ENCODE data around the gene RCSD1.

RCSD1 gene

DNA sequence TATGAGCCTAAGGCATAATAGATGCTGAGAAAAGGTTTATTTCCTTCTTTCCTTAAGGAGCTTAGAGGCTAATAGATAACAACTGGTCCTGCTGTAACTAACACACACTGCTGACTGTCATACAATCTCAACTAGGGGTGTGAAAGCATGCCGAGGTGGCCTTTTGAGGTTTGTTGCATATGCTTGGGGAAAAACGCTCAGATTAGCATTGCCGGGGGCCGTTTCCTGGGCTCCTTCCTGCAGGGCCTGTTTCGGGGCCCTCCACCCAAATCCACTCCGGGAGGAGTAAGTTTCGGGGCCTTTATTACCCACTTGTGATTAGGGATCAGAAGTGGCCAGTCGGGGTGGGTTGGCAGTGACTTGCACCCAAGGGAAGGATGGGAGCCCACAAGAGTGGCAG lies 27.2 kb upstream of the RCSD1 start:
- Histone ChIP-seq H3K4ac (ENCODE audit: low read depth, low read length) (no peak overlapping the region), H2AFZ (ENCODE audit: insufficient read depth, low read length, poor library complexity) (no peak overlapping the region), H3K18ac (ENCODE audit: low read length) (no peak overlapping the region), H3K4me1 (ENCODE audit: control insufficient read depth in 1 of 2, insufficient read depth in 2 of 2, low read length in 2 of 2) (peaks cover 7 to 10% of the 10 kb centered on the region in 2 experiments), H2BK12ac (ENCODE audit: low read length) (no peak overlapping the region), H3K9ac (ENCODE audit: low read length) (no peak overlapping the region), H3K4me2 (ENCODE audit: low read length) (no peak overlapping the region), H4K12ac (ENCODE audit: low read depth, low read length) (no peak overlapping the region), H3K14ac (ENCODE audit: low read length) (no peak overlapping the region), H2BK5ac (ENCODE audit: low read depth, low read length, poor library complexity) (no peak overlapping the region), H3K27me3 (ENCODE audit: insufficient read depth, low read length) (no peaks in the 10 kb centered on the region), H2AK5ac (ENCODE audit: low read length) (no peak overlapping the region), H3K9me3 (ENCODE audit: insufficient read depth, low read depth, low read length) (peaks cover 4% of the 10 kb centered on the region), H3K36me3 (ENCODE audit: control insufficient read depth in 1 of 2, insufficient read depth in 2 of 2, low read length in 2 of 2) (no peaks in the 10 kb centered on the region), H3K79me1 (ENCODE audit: low read length) (peaks cover 7% of the 10 kb centered on the region), H4K91ac (ENCODE audit: low read depth, low read length) (no peak overlapping the region), H3K4me3 (ENCODE audit: low read depth, low read length) (no peak overlapping the region), H2BK120ac (ENCODE audit: insufficient read depth, low read length, poor library complexity) (no peak overlapping the region), H3K23ac (ENCODE audit: low read length) (no peak overlapping the region), H3K79me2 (ENCODE audit: control insufficient read depth, insufficient read depth, low read length, poor library complexity) (no peaks in the 10 kb centered on the region), H4K8ac (ENCODE audit: low read depth, low read length) (no peak overlapping the region), H3K27ac (ENCODE audit: low read depth, low read length) (no peak overlapping the region)
- WGBS (ENCODE audit: extremely low coverage, insufficient coverage, insufficient read length) = no CpG with 5 or more reads among the region's 8 CpGs
- no peak for DNase-seq

DNA sequence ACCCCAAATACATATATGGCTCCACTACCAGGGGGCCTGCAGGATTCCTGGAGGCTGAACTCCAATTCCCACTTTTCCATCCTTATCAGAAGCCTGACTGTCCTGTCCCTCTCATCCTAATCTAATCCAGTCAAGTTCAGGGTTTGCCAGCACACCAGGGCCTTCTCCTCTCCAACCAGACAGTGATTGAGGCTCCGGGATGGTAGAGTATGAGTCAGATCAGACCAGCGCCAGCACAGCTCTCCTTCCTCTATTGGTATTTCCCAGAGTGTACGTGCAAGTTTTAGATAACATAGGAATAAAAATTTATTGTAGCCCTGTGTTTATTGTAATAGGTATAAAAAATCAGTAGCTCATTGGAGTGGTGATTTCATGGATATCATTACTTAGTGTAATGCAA lies 24.5 kb upstream of the RCSD1 start:
- Histone ChIP-seq H3K18ac (ENCODE audit: low read length) (no peak overlapping the region), H3K79me1 (ENCODE audit: low read length) (peaks cover 7% of the 10 kb centered on the region), H4K8ac (ENCODE audit: low read depth, low read length) (no peak overlapping the region), H3K9ac (ENCODE audit: low read length) (no peak overlapping the region), H2AFZ (ENCODE audit: insufficient read depth, low read length, poor library complexity) (no peak overlapping the region), H2BK120ac (ENCODE audit: insufficient read depth, low read length, poor library complexity) (no peak overlapping the region), H3K4me1 (ENCODE audit: control insufficient read depth in 1 of 2, insufficient read depth in 2 of 2, low read length in 2 of 2) (peaks cover 6 to 7% of the 10 kb centered on the region in 2 experiments), H4K12ac (ENCODE audit: low read depth, low read length) (no peak overlapping the region), H3K27ac (ENCODE audit: low read depth, low read length) (no peak overlapping the region), H4K91ac (ENCODE audit: low read depth, low read length) (no peak overlapping the region), H3K27me3 (ENCODE audit: insufficient read depth, low read length) (no peaks in the 10 kb centered on the region), H3K79me2 (ENCODE audit: control insufficient read depth, insufficient read depth, low read length, poor library complexity) (no peaks in the 10 kb centered on the region), H3K36me3 (ENCODE audit: control insufficient read depth in 1 of 2, insufficient read depth in 2 of 2, low read length in 2 of 2) (no peaks in the 10 kb centered on the region), H3K4me3 (ENCODE audit: low read depth, low read length) (no peak overlapping the region), H2BK12ac (ENCODE audit: low read length) (no peak overlapping the region), H2BK5ac (ENCODE audit: low read depth, low read length, poor library complexity) (no peak overlapping the region), H2AK5ac (ENCODE audit: low read length) (no peak overlapping the region), H3K9me3 (ENCODE audit: insufficient read depth, low read depth, low read length) (peaks cover 4% of the 10 kb centered on the region), H3K14ac (ENCODE audit: low read length) (no peak overlapping the region), H3K4me2 (ENCODE audit: low read length) (no peak overlapping the region), H3K23ac (ENCODE audit: low read length) (no peak overlapping the region), H3K4ac (ENCODE audit: low read depth, low read length) (no peak overlapping the region)
- no CpG with 5 or more reads among the region's 3 CpGs for WGBS (ENCODE audit: extremely low coverage, insufficient coverage, insufficient read length)
- peak in 1 of 2 donors; percentile 8 for DNase-seq

DNA sequence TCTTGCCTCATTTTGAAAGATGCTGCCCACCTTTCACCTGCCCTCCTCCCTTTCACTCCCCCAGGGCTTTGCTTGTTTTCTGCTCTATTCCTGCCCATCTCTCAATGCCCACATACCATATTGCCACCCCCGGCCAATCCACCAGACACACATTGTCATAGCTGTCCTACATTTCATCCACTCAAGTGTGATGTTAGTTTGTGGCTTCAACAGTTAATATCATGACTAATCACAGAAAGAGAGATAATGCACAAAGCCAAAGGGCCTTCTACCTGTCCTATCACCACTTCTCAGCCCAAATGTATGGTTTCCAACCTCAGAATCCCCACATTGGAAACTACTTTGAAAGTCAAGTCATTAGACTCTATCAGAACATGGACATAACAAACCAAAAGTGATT lies 18.0 kb upstream of the RCSD1 start:
- Histone ChIP-seq H3K79me2 (ENCODE audit: control insufficient read depth, insufficient read depth, low read length, poor library complexity) (no peaks in the 10 kb centered on the region), H3K14ac (ENCODE audit: low read length) (no peak overlapping the region)
- no CpG with 5 or more reads among the region's 1 CpG for WGBS (ENCODE audit: extremely low coverage, insufficient coverage, insufficient read length)

DNA sequence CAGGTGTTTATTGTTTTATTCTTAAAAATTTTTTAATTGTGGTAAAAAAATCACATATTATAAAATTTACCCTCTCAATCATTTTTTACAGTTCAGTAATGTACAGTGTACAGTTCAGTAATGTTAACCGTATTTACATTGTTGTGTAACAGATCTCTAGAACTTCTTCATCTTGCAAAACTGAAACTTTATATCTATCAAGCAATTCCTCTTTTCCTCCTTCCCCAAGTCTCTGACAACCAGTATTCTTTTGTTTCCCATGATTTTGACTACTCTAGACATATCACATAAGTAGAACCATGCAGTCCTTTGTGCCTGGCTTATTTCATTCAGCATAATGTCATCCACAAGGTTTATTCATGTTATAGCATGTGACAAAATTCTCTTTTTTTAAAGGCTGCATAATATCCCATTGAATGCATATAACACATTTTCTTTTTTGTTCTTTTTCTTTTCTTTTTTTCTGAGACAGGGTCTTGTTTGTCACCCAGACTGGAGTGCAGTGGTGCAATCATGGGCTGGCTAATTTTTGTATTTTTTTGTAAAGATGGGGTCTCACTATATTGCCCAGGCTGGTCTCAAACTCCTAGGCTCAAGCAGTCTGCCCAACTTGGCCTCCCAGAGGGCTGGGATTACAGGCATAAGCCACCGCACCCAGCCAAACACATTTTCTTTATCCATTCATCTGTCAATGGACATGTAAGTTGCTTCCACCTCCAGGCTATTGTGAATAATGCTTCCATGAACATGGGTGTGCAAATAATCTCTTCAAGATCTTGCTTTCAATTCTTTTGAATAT lies 17.2 kb upstream of the RCSD1 start:
- Histone ChIP-seq H4K8ac (ENCODE audit: low read depth, low read length) (no peak overlapping the region), H3K79me1 (ENCODE audit: low read length) (no peaks in the 10 kb centered on the region), H3K9me3 (ENCODE audit: insufficient read depth, low read depth, low read length) (no peaks in the 10 kb centered on the region), H3K18ac (ENCODE audit: low read length) (no peak overlapping the region), H2AFZ (ENCODE audit: insufficient read depth, low read length, poor library complexity) (no peak overlapping the region), H3K79me2 (ENCODE audit: control insufficient read depth, insufficient read depth, low read length, poor library complexity) (no peaks in the 10 kb centered on the region), H3K4me3 (ENCODE audit: low read depth, low read length) (no peak overlapping the region), H2BK12ac (ENCODE audit: low read length) (no peak overlapping the region), H3K36me3 (ENCODE audit: control insufficient read depth in 1 of 2, insufficient read depth in 2 of 2, low read length in 2 of 2) (no peaks in the 10 kb centered on the region), H3K14ac (ENCODE audit: low read length) (no peak overlapping the region), H2BK5ac (ENCODE audit: low read depth, low read length, poor library complexity) (no peak overlapping the region), H3K27me3 (ENCODE audit: insufficient read depth, low read length) (no peaks in the 10 kb centered on the region), H2BK120ac (ENCODE audit: insufficient read depth, low read length, poor library complexity) (no peak overlapping the region), H3K4ac (ENCODE audit: low read depth, low read length) (no peak overlapping the region), H3K9ac (ENCODE audit: low read length) (no peak overlapping the region), H4K12ac (ENCODE audit: low read depth, low read length) (no peak overlapping the region), H4K91ac (ENCODE audit: low read depth, low read length) (no peak overlapping the region), H2AK5ac (ENCODE audit: low read length) (no peak overlapping the region), H3K4me2 (ENCODE audit: low read length) (no peak overlapping the region), H3K4me1 (ENCODE audit: control insufficient read depth in 1 of 2, insufficient read depth in 2 of 2, low read length in 2 of 2) (peaks cover 2 to 5% of the 10 kb centered on the region in 2 experiments), H3K23ac (ENCODE audit: low read length) (no peak overlapping the region), H3K27ac (ENCODE audit: low read depth, low read length) (no peak overlapping the region)
- no peak for DNase-seq
- no CpG with 5 or more reads among the region's 2 CpGs for WGBS (ENCODE audit: extremely low coverage, insufficient coverage, insufficient read length)

More for the DNA sequence above, 18.0 kb upstream of the RCSD1 start:
- Histone ChIP-seq H3K23ac (ENCODE audit: low read length) (no peak overlapping the region), H3K4me3 (ENCODE audit: low read depth, low read length) (no peak overlapping the region), H2BK5ac (ENCODE audit: low read depth, low read length, poor library complexity) (no peak overlapping the region), H3K9me3 (ENCODE audit: insufficient read depth, low read depth, low read length) (peaks cover 2% of the 10 kb centered on the region), H2AFZ (ENCODE audit: insufficient read depth, low read length, poor library complexity) (no peak overlapping the region), H3K9ac (ENCODE audit: low read length) (no peak overlapping the region), H3K27ac (ENCODE audit: low read depth, low read length) (no peak overlapping the region), H3K79me1 (ENCODE audit: low read length) (no peaks in the 10 kb centered on the region), H3K4me1 (ENCODE audit: control insufficient read depth in 1 of 2, insufficient read depth in 2 of 2, low read length in 2 of 2) (no peaks in the 10 kb centered on the region), H2BK120ac (ENCODE audit: insufficient read depth, low read length, poor library complexity) (no peak overlapping the region), H2AK5ac (ENCODE audit: low read length) (no peak overlapping the region), H3K4ac (ENCODE audit: low read depth, low read length) (no peak overlapping the region), H4K91ac (ENCODE audit: low read depth, low read length) (no peak overlapping the region), H4K8ac (ENCODE audit: low read depth, low read length) (no peak overlapping the region), H2BK12ac (ENCODE audit: low read length) (no peak overlapping the region), H4K12ac (ENCODE audit: low read depth, low read length) (no peak overlapping the region), H3K36me3 (ENCODE audit: control insufficient read depth in 1 of 2, insufficient read depth in 2 of 2, low read length in 2 of 2) (no peaks in the 10 kb centered on the region), H3K18ac (ENCODE audit: low read length) (no peak overlapping the region), H3K27me3 (ENCODE audit: insufficient read depth, low read length) (no peaks in the 10 kb centered on the region), H3K4me2 (ENCODE audit: low read length) (no peak overlapping the region)
- no peak for DNase-seq

All from trophoblast cell (in vitro differentiated cells and primary cell).